Fibroblast of lung (primary cell): Measurements from ENCODE around the gene EIF1. TPM values are rescaled to one million over a fixed set of nuclear protein-coding genes. Genes with fewer than 3 reads are reported as not detected.

Experiments used
- DNase-seq, 2 donors: peaks; one replicate each; pipeline versions ENCODE4 v3.0.0 to v3.0.0-alpha.2; 2010; ENCODE audit warnings: low read depth in 2 of 2
- H2AFZ ChIP-seq: 2 replicates; pipeline ENCODE4 v1.5.1; 2012; ENCODE audit warnings: low read length, control low read depth, inconsistent platforms
- H3K27ac ChIP-seq: 2 replicates; pipeline ENCODE4 v1.5.1; 2011; ENCODE audit warnings: low read length, control low read depth; ENCODE audit not compliant: insufficient read depth
- H3K27me3 ChIP-seq: 2 replicates; pipeline ENCODE4 v1.5.1; 2011; ENCODE audit warnings: mild to moderate bottlenecking, low read length; ENCODE audit not compliant: control insufficient read depth, insufficient read depth
- H3K36me3 ChIP-seq: 2 replicates; pipeline ENCODE4 v1.5.1; 2011; ENCODE audit warnings: low read length; ENCODE audit not compliant: control insufficient read depth, insufficient read depth
- H3K4me1 ChIP-seq: 2 replicates; pipeline ENCODE4 v1.5.1; 2011; ENCODE audit warnings: low read length; ENCODE audit not compliant: control insufficient read depth, insufficient read depth; ENCODE audit errors: extremely low read depth
- H3K4me2 ChIP-seq: 2 replicates; pipeline ENCODE4 v1.5.1; 2011; ENCODE audit warnings: low read length, control low read depth; ENCODE audit not compliant: insufficient read depth; ENCODE audit errors: extremely low read depth
- H3K4me3 ChIP-seq, 4 experiments: fragments of 200-600 bp in 1 of 4; sonication (generic) in 1 of 4; replicated peaks in 1 of 4; 2 replicates each; pipeline ENCODE4 v1.5.1; 2011 to 2016; ENCODE audit warnings: low read length in 4 of 4, low read depth in 3 of 4, mild to moderate bottlenecking in 3 of 4, control low read depth in 2 of 4, inconsistent platforms in 1 of 4, mixed read lengths in 1 of 4; ENCODE audit not compliant: insufficient read depth in 1 of 4; ENCODE audit errors: control extremely low read depth in 1 of 4
- H3K79me2 ChIP-seq: 2 replicates; pipeline ENCODE4 v1.5.1; 2012; ENCODE audit warnings: mild to moderate bottlenecking, low read length, inconsistent platforms; ENCODE audit not compliant: control insufficient read depth, insufficient read depth
- H3K9ac ChIP-seq: 2 replicates; pipeline ENCODE4 v1.5.1; 2011; ENCODE audit warnings: mild to moderate bottlenecking, low read length, control low read depth; ENCODE audit not compliant: insufficient read depth
- H3K9me3 ChIP-seq: 2 replicates; pipeline ENCODE4 v1.5.1; 2012; ENCODE audit warnings: low read depth, low read length; ENCODE audit not compliant: control insufficient read depth, insufficient read depth
- H4K20me1 ChIP-seq: 2 replicates; pipeline ENCODE4 v1.5.1; 2011; ENCODE audit warnings: low read length; ENCODE audit not compliant: control insufficient read depth, insufficient read depth; ENCODE audit errors: extremely low read depth
- EZH2 ChIP-seq: IDR thresholded peaks from 2 replicates; pipeline ENCODE4 v1.5.1; 2012; ENCODE audit warnings: low read length, control low read depth, mild to moderate bottlenecking; ENCODE audit errors: missing control alignments
- polyA minus RNA-seq: library from RNA; depleted of rRNA, polyadenylated mRNA; stranded (reverse); fragments of >200 nt; gene quantifications from 2 replicates; pipeline ENCODE4 v1.2.3, GENCODE V29; 2011; ENCODE audit warnings: low replicate concordance
- polyA plus RNA-seq, 2 donors: library from polyadenylated mRNA; depleted of rRNA in 1 of 2; stranded (reverse) in 1 of 2; unstranded in 1 of 2; fragments of >200 nt; gene quantifications; 2 replicates each; pipeline ENCODE4 v1.2.1, GENCODE V29; 2011 to 2012; ENCODE audit warnings: missing spikeins in 1 of 2
- total RNA-seq: library from RNA; depleted of rRNA; stranded (reverse); fragments of >200 nt; gene quantifications from 2 replicates; pipeline ENCODE4 v1.2.1, GENCODE V29; 2014
- TF ChIP-seq, protein P1 (sequence below), 2 donors: IDR thresholded peaks in 1 of 2; conservative IDR thresholded peaks in 1 of 2; 1 replicate in 1 of 2; 2 replicates in 1 of 2; pipeline ENCODE4 v1.5.1; 2011 to 2012; ENCODE audit warnings: low read length in 2 of 2, control low read depth in 1 of 2, inconsistent platforms in 1 of 2, low read depth in 1 of 2, mild to moderate bottlenecking in 1 of 2

Gene EIF1
- total RNA-seq (112 and 145 TPM in 2 replicates), polyA plus RNA-seq (225 and 256 TPM in 2 replicates), polyA minus RNA-seq (166 and 208 TPM in 2 replicates)
- 864 and 925 TPM in 2 replicates for polyA plus RNA-seq (2012)

DNA sequence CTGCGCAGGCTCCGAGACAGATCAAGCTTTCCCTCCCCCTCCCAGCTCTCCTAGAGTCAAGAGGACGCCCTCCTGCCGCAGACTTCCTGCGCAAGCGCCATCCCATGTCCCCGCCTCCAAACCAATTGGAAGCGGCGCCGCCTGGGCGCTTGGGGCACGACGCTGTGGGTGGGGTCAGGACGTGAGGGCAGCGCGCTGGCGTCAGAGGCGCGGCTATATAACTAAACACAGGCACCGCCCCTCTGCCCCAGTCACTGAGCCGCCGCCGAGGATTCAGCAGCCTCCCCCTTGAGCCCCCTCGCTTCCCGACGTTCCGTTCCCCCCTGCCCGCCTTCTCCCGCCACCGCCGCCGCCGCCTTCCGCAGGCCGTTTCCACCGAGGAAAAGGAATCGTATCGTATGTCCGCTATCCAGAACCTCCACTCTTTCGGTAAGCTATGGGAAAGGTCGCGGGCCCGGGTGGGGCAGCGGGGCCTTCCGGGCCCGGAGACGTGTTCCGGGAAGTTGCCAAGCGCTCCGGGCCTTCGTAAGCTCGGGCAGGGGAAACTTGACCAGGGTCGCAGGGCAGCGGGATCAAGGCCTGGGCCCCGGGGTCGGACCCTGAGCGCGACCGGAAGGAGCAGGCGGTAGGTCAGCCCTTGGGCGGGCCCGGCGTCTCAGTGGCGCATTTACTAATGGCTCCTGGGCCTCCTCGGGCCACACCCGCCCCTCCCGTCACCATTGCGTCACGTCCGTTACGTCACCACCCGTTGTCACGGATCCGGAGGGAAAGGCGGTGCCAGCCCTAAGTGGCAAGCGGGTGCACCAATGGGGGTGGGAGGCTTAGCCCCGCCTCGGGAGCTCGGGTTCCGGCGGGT is at the start of gene EIF1:
TSS of gene EIF1 (plus strand) at position 245 of the 856 bp plus-strand sequence. CDS start at position 399, 154 bp downstream.
- Histone ChIP-seq H3K9ac (peak within 1 kb of the TSS; percentile 100), H3K4me1 (peaks cover 8% of the 10 kb centered on the region), H3K27ac (peak within 1 kb of the TSS; percentile 100), H3K9me3 (no peaks in the 10 kb centered on the region), H4K20me1 (peaks cover 9% of the 10 kb centered on the region), H3K79me2 (peaks cover 24% of the 10 kb centered on the region), H3K4me2 (peak within 1 kb of the TSS; percentile 100), H3K4me3 (peak within 1 kb of the TSS; percentile 68 to 95 (median 85)), H3K36me3 (peaks cover 23% of the 10 kb centered on the region), H3K27me3 (peaks cover 1% of the 10 kb centered on the region), H2AFZ (peak within 1 kb of the TSS; percentile 82)
- TF ChIP-seq, protein P1, sequence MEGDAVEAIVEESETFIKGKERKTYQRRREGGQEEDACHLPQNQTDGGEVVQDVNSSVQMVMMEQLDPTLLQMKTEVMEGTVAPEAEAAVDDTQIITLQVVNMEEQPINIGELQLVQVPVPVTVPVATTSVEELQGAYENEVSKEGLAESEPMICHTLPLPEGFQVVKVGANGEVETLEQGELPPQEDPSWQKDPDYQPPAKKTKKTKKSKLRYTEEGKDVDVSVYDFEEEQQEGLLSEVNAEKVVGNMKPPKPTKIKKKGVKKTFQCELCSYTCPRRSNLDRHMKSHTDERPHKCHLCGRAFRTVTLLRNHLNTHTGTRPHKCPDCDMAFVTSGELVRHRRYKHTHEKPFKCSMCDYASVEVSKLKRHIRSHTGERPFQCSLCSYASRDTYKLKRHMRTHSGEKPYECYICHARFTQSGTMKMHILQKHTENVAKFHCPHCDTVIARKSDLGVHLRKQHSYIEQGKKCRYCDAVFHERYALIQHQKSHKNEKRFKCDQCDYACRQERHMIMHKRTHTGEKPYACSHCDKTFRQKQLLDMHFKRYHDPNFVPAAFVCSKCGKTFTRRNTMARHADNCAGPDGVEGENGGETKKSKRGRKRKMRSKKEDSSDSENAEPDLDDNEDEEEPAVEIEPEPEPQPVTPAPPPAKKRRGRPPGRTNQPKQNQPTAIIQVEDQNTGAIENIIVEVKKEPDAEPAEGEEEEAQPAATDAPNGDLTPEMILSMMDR (conservative IDR thresholded peaks at IDR 0.05 in 1 of 2, IDR thresholded peaks at IDR 0.05 in 1 of 2; ENCODE audit: low read depth in 1 of 2, low read length in 2 of 2): no peak
- no peak for TF ChIP-seq EZH2
- peak; percentile 99 to 100 for DNase-seq

DNA sequence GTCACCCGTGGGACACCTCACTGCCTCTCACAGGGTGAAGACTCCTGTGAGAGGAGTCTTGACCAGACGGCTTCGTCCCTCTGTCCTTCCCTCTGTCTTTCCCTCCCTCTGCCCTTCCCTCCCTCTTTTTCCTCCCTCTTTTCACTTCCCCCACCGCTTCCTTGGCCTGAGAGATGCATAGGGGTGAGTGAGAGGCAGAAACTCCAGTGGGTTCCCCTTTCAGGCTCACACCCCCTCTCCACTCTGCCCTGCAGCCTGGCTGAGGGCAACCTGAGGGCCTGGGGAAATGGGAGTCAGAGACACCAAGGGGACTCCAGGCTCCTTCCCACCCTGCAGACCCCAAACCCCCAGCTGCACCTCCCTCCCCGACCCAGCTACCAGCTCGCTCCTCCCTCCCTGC is 49.7 kb upstream of the EIF1 start:
- TF ChIP-seq EZH2: no peak
- TF ChIP-seq, protein P1 (conservative IDR thresholded peaks at IDR 0.05 in 1 of 2, IDR thresholded peaks at IDR 0.05 in 1 of 2; ENCODE audit: low read depth in 1 of 2, low read length in 2 of 2): no peak
- DNase-seq: no peak
- no peaks in the 10 kb centered on the region for H3K9me3 ChIP-seq

More for the DNA sequence above, 49.7 kb upstream of the EIF1 start:
- no peak overlapping the region for H3K4me2 ChIP-seq
- H3K27me3 ChIP-seq: peaks cover 4% of the 10 kb centered on the region
- H3K4me3 ChIP-seq: no peak overlapping the region
- no peak overlapping the region for H3K27ac ChIP-seq
- no peaks in the 10 kb centered on the region for H3K79me2 ChIP-seq
- no peaks in the 10 kb centered on the region for H3K36me3 ChIP-seq
- no peaks in the 10 kb centered on the region for H3K4me1 ChIP-seq
- no peaks in the 10 kb centered on the region for H4K20me1 ChIP-seq
- no peak overlapping the region for H3K9ac ChIP-seq
- no peak overlapping the region for H2AFZ ChIP-seq
